ENCODE measurements around the gene MCAT.

DNA sequence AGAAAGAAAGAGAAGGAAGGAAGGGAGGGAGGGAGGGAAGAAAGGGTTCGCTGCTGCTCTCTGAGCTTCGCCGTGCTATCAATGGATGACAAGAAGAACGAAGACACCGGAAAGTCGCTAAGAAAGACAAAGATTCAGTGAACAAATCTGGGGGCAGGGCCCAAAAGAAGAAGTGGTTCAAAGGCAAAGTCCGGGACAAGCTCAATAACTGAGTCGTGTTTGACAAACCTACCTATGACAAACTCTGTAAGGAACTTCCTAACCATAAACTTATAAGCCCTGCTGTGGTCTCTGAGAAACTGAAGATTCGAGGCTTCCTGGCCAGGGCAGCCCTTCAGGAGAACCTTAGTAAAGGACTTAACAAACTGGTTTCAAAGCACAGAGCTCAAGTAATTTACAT lies 51.1 kb downstream of the MCAT start:
- TF ChIP-seq POLR2A (IDR thresholded peaks at IDR 0.05) (no peak), POLR2AphosphoS5 (IDR thresholded peaks at IDR 0.05) (no peak)
- TF ChIP-seq, protein P1, sequence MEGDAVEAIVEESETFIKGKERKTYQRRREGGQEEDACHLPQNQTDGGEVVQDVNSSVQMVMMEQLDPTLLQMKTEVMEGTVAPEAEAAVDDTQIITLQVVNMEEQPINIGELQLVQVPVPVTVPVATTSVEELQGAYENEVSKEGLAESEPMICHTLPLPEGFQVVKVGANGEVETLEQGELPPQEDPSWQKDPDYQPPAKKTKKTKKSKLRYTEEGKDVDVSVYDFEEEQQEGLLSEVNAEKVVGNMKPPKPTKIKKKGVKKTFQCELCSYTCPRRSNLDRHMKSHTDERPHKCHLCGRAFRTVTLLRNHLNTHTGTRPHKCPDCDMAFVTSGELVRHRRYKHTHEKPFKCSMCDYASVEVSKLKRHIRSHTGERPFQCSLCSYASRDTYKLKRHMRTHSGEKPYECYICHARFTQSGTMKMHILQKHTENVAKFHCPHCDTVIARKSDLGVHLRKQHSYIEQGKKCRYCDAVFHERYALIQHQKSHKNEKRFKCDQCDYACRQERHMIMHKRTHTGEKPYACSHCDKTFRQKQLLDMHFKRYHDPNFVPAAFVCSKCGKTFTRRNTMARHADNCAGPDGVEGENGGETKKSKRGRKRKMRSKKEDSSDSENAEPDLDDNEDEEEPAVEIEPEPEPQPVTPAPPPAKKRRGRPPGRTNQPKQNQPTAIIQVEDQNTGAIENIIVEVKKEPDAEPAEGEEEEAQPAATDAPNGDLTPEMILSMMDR (IDR thresholded peaks at IDR 0.05): no peak

All from prostate gland (tissue), 2 donors.